Fibroblast of the aortic adventitia (primary cell): ENCODE data around the gene FHL3. TPM values are rescaled to one million over a fixed set of nuclear protein-coding genes. Genes with fewer than 3 reads are reported as not detected.
"Not testable (repeated sequence)": the region's sequence is repeated elsewhere in the genome, so short reads cannot be mapped to it uniquely, and the experiment has no call there.

ENCODE experiments used
- DNase-seq: peaks from one replicate; pipeline ENCODE4 v3.0.0-alpha.2; 2010; ENCODE audit warnings: low read depth
- H3K4me3 ChIP-seq: 2 replicates; pipeline ENCODE4 v1.5.1; 2011; ENCODE audit warnings: low read depth, mild to moderate bottlenecking, control low read depth, low read length, moderate library complexity
- CTCF ChIP-seq: IDR thresholded peaks from 2 replicates; pipeline ENCODE4 v1.5.1; 2011; ENCODE audit warnings: mild to moderate bottlenecking, low read length, control low read depth, inconsistent platforms; ENCODE audit not compliant: insufficient read depth
- total RNA-seq: library from RNA; depleted of rRNA; stranded (reverse); fragments of >200 nt; gene quantifications from 2 replicates; pipeline ENCODE4 v1.2.3, GENCODE V29; 2012; ENCODE audit warnings: low replicate concordance

Gene FHL3
- total RNA-seq, 1 donor, result 15.6 TPM

DNA sequence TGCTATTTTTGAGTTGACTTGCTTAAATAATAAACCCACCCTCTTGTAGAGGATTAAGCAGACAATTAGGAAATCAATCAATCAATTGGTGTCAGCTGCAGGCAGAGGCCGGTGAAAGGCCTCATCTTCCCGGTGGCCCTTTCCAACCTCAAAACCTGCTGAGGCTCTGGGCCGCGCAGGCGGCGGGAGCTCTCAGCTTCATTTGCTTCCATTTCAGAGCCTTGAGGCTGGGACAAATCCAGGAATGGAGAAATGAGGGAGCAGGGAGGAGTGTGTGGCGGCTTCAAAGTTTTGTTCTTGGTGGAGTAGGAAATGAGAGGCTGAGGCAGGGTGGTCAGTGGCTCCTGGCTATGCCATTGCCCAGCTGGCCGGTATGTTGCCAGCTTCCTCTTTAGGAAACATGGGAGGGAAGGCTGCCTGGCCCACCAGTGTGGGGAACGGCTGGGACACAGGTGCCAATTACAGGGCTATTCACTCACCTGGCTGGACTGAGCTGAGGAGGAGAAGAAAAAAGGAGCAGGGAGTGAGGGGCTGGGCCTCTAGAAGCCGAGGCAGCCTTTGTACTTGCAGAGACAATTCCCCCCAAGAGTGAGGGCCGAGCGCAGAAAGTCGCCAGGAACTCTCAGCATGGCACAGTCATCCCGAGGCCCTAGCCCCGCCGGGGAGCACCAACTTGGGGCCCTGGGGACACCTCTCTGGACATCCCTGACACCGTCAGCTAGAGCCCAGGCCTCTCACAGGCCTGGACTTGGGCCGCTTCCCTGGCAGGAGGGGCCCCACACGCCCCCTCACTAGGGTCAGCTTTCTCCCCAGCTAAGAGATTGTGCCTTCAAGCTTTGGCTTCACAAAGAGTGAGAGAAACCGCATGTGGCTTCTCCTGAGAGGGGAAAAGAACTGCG, 36.9 kb upstream of the FHL3 start:
- no peak for TF ChIP-seq CTCF
- DNase-seq, result no peak
- H3K4me3 ChIP-seq, result no peak overlapping the region

GRCh38 chr1:38039331-38040088, 34.2 kb upstream of the FHL3 start:
- TF ChIP-seq CTCF, result no peak
- DNase-seq, result no peak

DNA sequence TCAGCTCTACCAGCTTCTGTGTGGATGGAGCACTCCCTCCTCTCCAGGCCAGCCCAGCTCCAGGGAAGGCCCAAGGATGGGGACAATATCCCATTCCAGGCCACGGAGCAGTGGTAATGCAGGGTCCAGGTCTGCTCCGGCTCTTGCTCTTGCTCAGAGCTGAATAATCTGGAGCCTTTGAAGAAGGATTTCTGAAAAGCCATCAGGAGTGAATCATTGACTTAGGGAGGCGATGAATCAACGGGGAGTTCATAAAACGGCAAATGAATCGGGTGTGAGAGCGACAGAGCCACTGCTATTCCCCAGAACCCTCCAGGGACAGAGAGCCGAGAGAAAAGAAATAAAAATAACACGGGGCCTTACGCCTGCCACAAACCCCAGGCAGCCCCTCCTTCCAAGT, 33.5 kb upstream of the FHL3 start:
- TF ChIP-seq CTCF, result no peak
- H3K4me3 ChIP-seq, result no peak overlapping the region
- peak; percentile 43 for DNase-seq

More at GRCh38 chr1:38039331-38040088, 34.2 kb upstream of the FHL3 start:
- no peak overlapping the region for H3K4me3 ChIP-seq

DNA sequence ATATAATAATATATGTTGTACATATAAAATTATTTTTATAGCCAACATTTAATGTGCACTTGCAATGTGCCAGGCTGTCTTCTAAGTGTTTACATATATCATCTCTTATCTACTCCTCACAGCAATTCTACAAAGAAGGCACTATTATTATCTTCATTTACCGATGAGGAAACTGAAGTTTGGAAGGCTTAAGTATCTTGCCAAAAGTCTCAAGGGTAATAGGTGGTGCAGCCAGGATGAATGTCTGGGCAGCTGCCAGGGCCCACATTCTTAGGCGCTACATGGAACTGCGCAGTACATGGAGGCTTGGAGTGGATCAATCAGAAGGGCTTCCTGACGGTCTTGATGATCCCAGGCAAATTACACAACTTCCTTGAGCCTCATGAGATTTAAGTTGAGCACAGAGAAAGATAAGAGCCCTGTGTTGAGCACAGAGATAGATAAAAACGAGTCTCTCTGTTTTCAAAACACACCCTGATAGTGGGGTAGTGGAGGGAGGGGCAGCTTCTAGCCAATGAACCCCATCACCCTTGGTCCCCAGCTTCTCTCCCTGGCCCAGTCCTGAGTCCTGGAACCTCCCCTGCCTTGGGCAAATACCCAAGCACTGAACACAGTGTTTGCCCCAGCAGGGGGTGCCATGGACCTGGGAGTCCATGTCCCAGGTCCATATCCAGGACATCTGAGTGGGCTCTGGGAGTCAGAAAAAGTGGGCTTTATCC, 32.1 kb upstream of the FHL3 start:
- no peak overlapping the region for H3K4me3 ChIP-seq
- peak; percentile 35 for DNase-seq
- TF ChIP-seq CTCF, result no peak

- no peak for TF ChIP-seq CTCF
- DNase-seq, result no peak
- no peak overlapping the region for H3K4me3 ChIP-seq
Measured at GRCh38 chr1:38034871-38035270, 29.6 kb upstream of the FHL3 start.

GRCh38 chr1:38032992-38033391, 27.7 kb upstream of the FHL3 start:
- not testable (repeated sequence) for H3K4me3 ChIP-seq, DNase-seq

- DNase-seq, result no peak
- TF ChIP-seq CTCF, result no peak
- no peak overlapping the region for H3K4me3 ChIP-seq
Measured at GRCh38 chr1:38031513-38031866, 26.2 kb upstream of the FHL3 start.
